CD4-positive, alpha-beta T cell (primary cell): ENCODE results near the gene ETNPPL. TPM values are rescaled to one million over a fixed set of nuclear protein-coding genes. Genes with fewer than 3 reads are reported as not detected.

Experiments used
- ATAC-seq: fragments of 200-7000 bp; cut with Tn5 transposase; one replicate; pipeline ENCODE4 v1.10.0; 2022; ENCODE audit warnings: mild to moderate bottlenecking; ENCODE audit not compliant: poor library complexity
- CTCF ChIA-PET: fragments of 350-600 bp; sonication (Branson Sonifier 250); formaldehyde crosslinking; loops from one replicate; lab custom pipeline; 2021; ENCODE audit warnings: antibody characterized with exemption, inconsistent platforms; lab: Charles Lee
- POLR2A ChIA-PET: fragments of 350-600 bp; sonication (Branson Sonifier 250); formaldehyde crosslinking; loops from one replicate; lab custom pipeline; 2021; ENCODE audit warnings: antibody characterized with exemption, inconsistent platforms; lab: Charles Lee
- DNase-seq, 14 experiments: peaks; one replicate each; pipeline ENCODE4 v3.0.0-alpha.2; 2013 to 2020; ENCODE audit warnings: mixed read lengths in 2 of 14
- H3K27ac ChIP-seq, 2 donors: one replicate each; pipeline versions ENCODE4 v1.5.1 to v1.7.0; 2013; ENCODE audit warnings: low read length in 2 of 2, low read depth in 1 of 2, mild to moderate bottlenecking in 1 of 2
- H3K27me3 ChIP-seq, 2 experiments: 1 replicate in 1 of 2; 2 replicates in 1 of 2; pipeline versions ENCODE4 v1.6.1 to v1.7.0; 2013; ENCODE audit warnings: low read length in 2 of 2, control low read depth in 1 of 2, mild to moderate bottlenecking in 1 of 2, moderate library complexity in 1 of 2; ENCODE audit not compliant: insufficient read depth in 2 of 2, control insufficient read depth in 1 of 2
- H3K36me3 ChIP-seq: one replicate; pipeline ENCODE4 v1.6.1; 2013; ENCODE audit warnings: low read length, control low read depth; ENCODE audit not compliant: insufficient read depth
- H3K4me1 ChIP-seq: one replicate; pipeline ENCODE4 v1.6.1; 2013; ENCODE audit warnings: low read length, control low read depth; ENCODE audit not compliant: insufficient read depth
- H3K4me3 ChIP-seq: one replicate; pipeline ENCODE4 v1.5.1; 2013; ENCODE audit warnings: mild to moderate bottlenecking, low read length, moderate library complexity
- H3K9me3 ChIP-seq, 2 experiments: 1 replicate in 1 of 2; 2 replicates in 1 of 2; pipeline versions ENCODE4 v1.6.1 to v1.7.0; 2013; ENCODE audit warnings: low read length in 2 of 2, mild to moderate bottlenecking in 2 of 2, control low read depth in 1 of 2, moderate library complexity in 1 of 2; ENCODE audit not compliant: control insufficient read depth in 1 of 2, insufficient read depth in 1 of 2
- H3K27ac Mint-ChIP-seq: one replicate; pipeline ENCODE4 v1.8.0; 2020; ENCODE audit warnings: mixed read lengths
- H3K27me3 Mint-ChIP-seq: one replicate; pipeline ENCODE4 v1.8.0; 2021; ENCODE audit warnings: mixed read lengths
- H3K36me3 Mint-ChIP-seq: one replicate; pipeline ENCODE4 v1.8.0; 2021; ENCODE audit warnings: low read depth, mixed read lengths
- H3K4me1 Mint-ChIP-seq: one replicate; pipeline ENCODE4 v1.8.0; 2021; ENCODE audit warnings: low read depth, mixed read lengths
- H3K4me3 Mint-ChIP-seq: one replicate; pipeline ENCODE4 v1.8.0; 2020; ENCODE audit warnings: mild to moderate bottlenecking, mixed read lengths
- H3K9me3 Mint-ChIP-seq: one replicate; pipeline ENCODE4 v1.8.0; 2020; ENCODE audit warnings: mixed read lengths
- CTCF ChIP-seq: fragments of 200-600 bp; IDR thresholded peaks from one replicate; pipeline ENCODE4 v1.8.0; 2022; ENCODE audit warnings: antibody characterized with exemption, mild to moderate bottlenecking
- intact Hi-C, 2 experiments: fragments of 100-400 bp; cut with DNase I in 1 of 2; cut with micrococcal nuclease in 1 of 2; formaldehyde crosslinking; loops; one replicate each; pipeline versions ENCODE4 v1.15.1 to v1.9.0; 2023 to 2025; cut with DNase I, micrococcal nuclease
- total RNA-seq, 174 experiments: library from RNA in 2 of 174; stranded (reverse) in 2 of 174; gene quantifications; one replicate each; pipeline ENCODE4 v1.2.3 and lab custom pipeline; 2021 to 2026

The ETNPPL gene
- total RNA-seq, 2 experiments from 2014 or later: not detected

DNA sequence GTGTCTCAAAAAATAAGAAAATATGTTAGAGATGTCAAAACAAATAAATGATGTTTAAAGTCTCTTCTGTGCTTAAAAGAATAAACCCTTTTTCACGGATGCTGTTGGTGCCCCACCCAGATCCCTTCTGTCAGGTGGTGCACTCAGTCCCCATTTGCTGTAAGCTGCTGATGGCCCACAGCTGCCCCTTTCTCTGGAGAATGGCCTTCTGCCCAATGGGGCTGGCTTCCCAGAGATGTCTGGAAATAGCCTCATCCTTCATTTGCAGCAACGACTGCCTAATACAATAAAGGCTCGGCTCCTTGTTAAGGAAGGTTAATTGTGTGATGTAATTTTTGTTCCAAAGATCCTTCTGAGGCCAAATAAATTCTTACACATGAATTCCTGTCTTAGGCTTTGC lies 31.8 kb downstream of the ETNPPL start:
- peaks cover 15% of the 10 kb centered on the region for H3K27me3 Mint-ChIP-seq
- Histone ChIP-seq H3K9me3 (peaks cover 3 to 7% of the 10 kb centered on the region in 2 experiments), H3K36me3 (no peaks in the 10 kb centered on the region), H3K27ac (no peak overlapping the region), H3K4me3 (no peak overlapping the region), H3K27me3 (peaks cover 0 to 10% of the 10 kb centered on the region in 2 experiments), H3K4me1 (no peaks in the 10 kb centered on the region)
- peaks cover 4% of the 10 kb centered on the region for H3K9me3 Mint-ChIP-seq
- POLR2A ChIA-PET: no interaction called here
- CTCF ChIA-PET: no interaction called here
- no peaks in the 10 kb centered on the region for H3K36me3 Mint-ChIP-seq
- ATAC-seq (no peak), DNase-seq (no peak)
- intact Hi-C loops: no loop called here
- no peaks in the 10 kb centered on the region for H3K4me1 Mint-ChIP-seq
- H3K4me3 Mint-ChIP-seq: no peak overlapping the region
- H3K27ac Mint-ChIP-seq: no peak overlapping the region
- TF ChIP-seq CTCF: no peak

GRCh38 chr4:108730579-108730978 lies 32.3 kb downstream of the ETNPPL start:
- Mint-ChIP-seq H3K36me3 (no peaks in the 10 kb centered on the region), H3K4me3 (no peak overlapping the region), H3K27ac (no peak overlapping the region), H3K27me3 (peaks cover 15% of the 10 kb centered on the region), H3K4me1 (no peaks in the 10 kb centered on the region), H3K9me3 (peaks cover 4% of the 10 kb centered on the region)
- Histone ChIP-seq H3K4me1 (no peaks in the 10 kb centered on the region), H3K9me3 (peaks cover 7 to 9% of the 10 kb centered on the region in 2 experiments), H3K27ac (no peak overlapping the region), H3K36me3 (no peaks in the 10 kb centered on the region), H3K27me3 (peaks cover 0 to 8% of the 10 kb centered on the region in 2 experiments), H3K4me3 (no peak overlapping the region)
- no peak for TF ChIP-seq CTCF
- ChIA-PET POLR2A (no interaction called here), CTCF (no interaction called here)
- no peak for DNase-seq
- intact Hi-C loops: no loop called here
- no peak for ATAC-seq

GRCh38 chr4:108729731-108730130 lies 33.1 kb downstream of the ETNPPL start:
- Mint-ChIP-seq H3K27ac (no peak overlapping the region), H3K36me3 (no peaks in the 10 kb centered on the region), H3K4me3 (no peak overlapping the region), H3K27me3 (peaks cover 10% of the 10 kb centered on the region), H3K9me3 (peaks cover 6% of the 10 kb centered on the region), H3K4me1 (no peaks in the 10 kb centered on the region)
- intact Hi-C loops: no loop called here
- H3K4me1 ChIP-seq: no peaks in the 10 kb centered on the region
- peaks cover 0 to 4% of the 10 kb centered on the region in 2 experiments for H3K27me3 ChIP-seq
- H3K27ac ChIP-seq: no peak overlapping the region
- no peaks in the 10 kb centered on the region for H3K36me3 ChIP-seq
- ATAC-seq (no peak), DNase-seq (no peak)
- ChIA-PET POLR2A (no interaction called here), CTCF (no interaction called here)
- no peak for TF ChIP-seq CTCF
- H3K9me3 ChIP-seq: peaks cover 7 to 14% of the 10 kb centered on the region in 2 experiments
- H3K4me3 ChIP-seq: no peak overlapping the region
